ENCODE measurements around the gene OR11L1.

Gene OR11L1, protein sequence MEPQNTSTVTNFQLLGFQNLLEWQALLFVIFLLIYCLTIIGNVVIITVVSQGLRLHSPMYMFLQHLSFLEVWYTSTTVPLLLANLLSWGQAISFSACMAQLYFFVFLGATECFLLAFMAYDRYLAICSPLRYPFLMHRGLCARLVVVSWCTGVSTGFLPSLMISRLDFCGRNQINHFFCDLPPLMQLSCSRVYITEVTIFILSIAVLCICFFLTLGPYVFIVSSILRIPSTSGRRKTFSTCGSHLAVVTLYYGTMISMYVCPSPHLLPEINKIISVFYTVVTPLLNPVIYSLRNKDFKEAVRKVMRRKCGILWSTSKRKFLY

GRCh38 chr1:247841796-247842195, at the start of gene OR11L1:
OR11L1 (minus strand) TSS chr1:247841896; CDS start chr1:247841896, 0 bp downstream.
- no peak within 1 kb of the TSS for H3K4me2 ChIP-seq
- H3K36me3 ChIP-seq (ENCODE audit: insufficient read depth) = no peaks in the 10 kb centered on the region
- no peak within 1 kb of the TSS for H3K9ac ChIP-seq
- H3K79me2 ChIP-seq (ENCODE audit: insufficient read depth, low read depth) = no peaks in the 10 kb centered on the region
- H3K27ac ChIP-seq = no peak within 1 kb of the TSS
- no peaks in the 10 kb centered on the region for H3K27me3 ChIP-seq (ENCODE audit: insufficient read depth, low read depth)
- no peak within 1 kb of the TSS for H3K4me3 ChIP-seq (IDR thresholded peaks at IDR 0.05; ENCODE audit: insufficient read depth, low read depth, low read length)
- no peak for TF ChIP-seq CTCF (conservative IDR thresholded peaks at IDR 0.05; ENCODE audit: low read depth, low read length)
- no peaks in the 10 kb centered on the region for H4K20me1 ChIP-seq (ENCODE audit: insufficient read depth)
- no peak within 1 kb of the TSS for H2AFZ ChIP-seq (ENCODE audit: low read depth)
- H3K4me1 ChIP-seq (ENCODE audit: low read depth, poor library complexity, severe bottlenecking) = no peaks in the 10 kb centered on the region

DNA sequence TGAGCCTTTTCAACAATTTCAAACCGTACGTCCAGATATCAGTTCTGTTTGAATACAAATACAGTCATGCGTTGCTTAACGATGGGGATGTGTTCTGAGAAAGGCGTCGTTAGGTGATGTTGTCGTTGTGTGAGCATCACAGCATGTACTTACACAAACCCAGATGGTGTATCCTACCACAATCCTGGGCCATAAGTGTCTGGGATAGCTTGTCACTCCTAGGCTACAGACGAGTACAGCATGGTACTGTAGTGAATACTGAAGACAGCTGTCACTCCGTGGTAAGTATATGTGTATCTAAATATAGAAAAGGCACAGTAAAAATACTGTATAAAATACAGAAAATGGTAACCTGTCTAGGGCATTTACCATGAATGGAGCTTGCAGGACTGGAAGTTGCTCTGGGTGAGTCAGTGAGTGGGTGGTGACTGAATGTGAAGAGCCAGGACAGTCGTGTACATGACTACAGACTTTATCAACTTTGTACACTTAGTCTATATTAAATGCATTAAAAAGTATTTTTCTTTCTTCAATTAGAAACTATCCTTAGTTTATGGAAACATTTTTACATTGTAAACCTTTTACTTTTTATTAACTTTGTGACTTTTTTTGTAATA, 43.2 kb upstream of the OR11L1 start:
- Histone ChIP-seq H2AFZ (ENCODE audit: low read depth) (no peak overlapping the region), H3K27me3 (ENCODE audit: insufficient read depth, low read depth) (no peaks in the 10 kb centered on the region), H3K79me2 (ENCODE audit: insufficient read depth, low read depth) (no peaks in the 10 kb centered on the region), H3K4me1 (ENCODE audit: low read depth, poor library complexity, severe bottlenecking) (no peaks in the 10 kb centered on the region), H3K4me3 (IDR thresholded peaks at IDR 0.05; ENCODE audit: insufficient read depth, low read depth, low read length) (no peak overlapping the region), H3K4me2 (no peak overlapping the region), H4K20me1 (ENCODE audit: insufficient read depth) (no peaks in the 10 kb centered on the region), H3K9ac (no peak overlapping the region), H3K27ac (no peak overlapping the region), H3K36me3 (ENCODE audit: insufficient read depth) (no peaks in the 10 kb centered on the region)
- no peak for TF ChIP-seq CTCF (conservative IDR thresholded peaks at IDR 0.05; ENCODE audit: low read depth, low read length)

GRCh38 chr1:247883346-247883745, 41.6 kb upstream of the OR11L1 start:
- Histone ChIP-seq H4K20me1 (ENCODE audit: insufficient read depth) (no peaks in the 10 kb centered on the region), H3K27me3 (ENCODE audit: insufficient read depth, low read depth) (no peaks in the 10 kb centered on the region), H3K27ac (no peak overlapping the region), H3K36me3 (ENCODE audit: insufficient read depth) (no peaks in the 10 kb centered on the region), H3K9ac (no peak overlapping the region), H2AFZ (ENCODE audit: low read depth) (no peak overlapping the region), H3K4me3 (IDR thresholded peaks at IDR 0.05; ENCODE audit: insufficient read depth, low read depth, low read length) (no peak overlapping the region), H3K4me1 (ENCODE audit: low read depth, poor library complexity, severe bottlenecking) (no peaks in the 10 kb centered on the region), H3K4me2 (no peak overlapping the region), H3K79me2 (ENCODE audit: insufficient read depth, low read depth) (no peaks in the 10 kb centered on the region)
- no peak for TF ChIP-seq CTCF (conservative IDR thresholded peaks at IDR 0.05; ENCODE audit: low read depth, low read length)

- H3K4me3 ChIP-seq (IDR thresholded peaks at IDR 0.05; ENCODE audit: insufficient read depth, low read depth, low read length) = no peak overlapping the region
- 0 out of 2 replicates have a peak, but pooled peaks cover under 1% of the 10 kb centered on the region for H3K79me2 ChIP-seq (ENCODE audit: insufficient read depth, low read depth)
- no peaks in the 10 kb centered on the region for H3K4me1 ChIP-seq (ENCODE audit: low read depth, poor library complexity, severe bottlenecking)
- no peaks in the 10 kb centered on the region for H4K20me1 ChIP-seq (ENCODE audit: insufficient read depth)
- peaks cover 23% of the 10 kb centered on the region for H3K36me3 ChIP-seq (ENCODE audit: insufficient read depth)
- H3K4me2 ChIP-seq = no peak overlapping the region
- no peak overlapping the region for H2AFZ ChIP-seq (ENCODE audit: low read depth)
- no peak overlapping the region for H3K9ac ChIP-seq
- H3K27ac ChIP-seq = no peak overlapping the region
- no peak for TF ChIP-seq CTCF (conservative IDR thresholded peaks at IDR 0.05; ENCODE audit: low read depth, low read length)
- no peaks in the 10 kb centered on the region for H3K27me3 ChIP-seq (ENCODE audit: insufficient read depth, low read depth)
Measured at GRCh38 chr1:247865416-247865815, 23.7 kb upstream of the OR11L1 start.

All from KMS-11 (cell line).